Lower lobe of right lung (tissue), 2 donors: ENCODE results near the gene DAB1. TPM values are rescaled to one million over a fixed set of nuclear protein-coding genes. Genes with fewer than 3 reads are reported as not detected.

Experiments used
- ATAC-seq, 2 donors: fragments of 200-7000 bp; cut with Tn5 transposase; one replicate each; pipeline ENCODE4 v1.9.1; 2020 to 2022; ENCODE audit warnings: mild to moderate bottlenecking in 2 of 2, moderate library complexity in 2 of 2
- DNase-seq: peaks from one replicate; pipeline ENCODE4 v3.0.0-alpha.2; 2020
- H3K27ac ChIP-seq: fragments of 200-600 bp; one replicate; pipeline ENCODE4 v1.8.0; 2022
- H3K27me3 ChIP-seq: fragments of 200-600 bp; one replicate; pipeline ENCODE4 v1.8.0; 2022; ENCODE audit warnings: low read depth
- H3K36me3 ChIP-seq: fragments of 200-600 bp; one replicate; pipeline ENCODE4 v1.8.0; 2022; ENCODE audit warnings: mild to moderate bottlenecking
- H3K4me1 ChIP-seq: fragments of 200-600 bp; one replicate; pipeline ENCODE4 v1.8.0; 2022
- H3K4me3 ChIP-seq: fragments of 200-600 bp; one replicate; pipeline ENCODE4 v1.8.0; 2022; ENCODE audit warnings: mild to moderate bottlenecking
- H3K9me3 ChIP-seq: fragments of 200-600 bp; one replicate; pipeline ENCODE4 v1.8.0; 2022
- CTCF ChIP-seq: fragments of 200-600 bp; IDR thresholded peaks from one replicate; pipeline ENCODE4 v1.8.0; 2022; ENCODE audit warnings: antibody characterized with exemption, mild to moderate bottlenecking
- intact Hi-C: fragments of 100-400 bp; cut with DNase I; formaldehyde crosslinking; loops from one replicate; pipeline ENCODE4 v1.11.0; 2022
- total RNA-seq: library from RNA; stranded (reverse); fragmentation: NEBNext Ultra II Directional; extraction: Animal tissue kit (Norgen Biotek cat#: 25700); gene quantifications from one replicate; pipeline ENCODE4 v1.2.1, GENCODE V29; 2021
- donor health status: DM: no; HTN: yes; CAD: no; lungs with severe emphysema.

The DAB1 gene
- total RNA-seq, 1 donor from 2014 or later, result 1.9 TPM

- no peak overlapping the region for H3K4me3 ChIP-seq
- intact Hi-C loops, result no loop called here
- no peak for ATAC-seq
These were observed 219.8 kb downstream of the DAB1 start for GRCh38 chr1:57204091-57204490.

DNA sequence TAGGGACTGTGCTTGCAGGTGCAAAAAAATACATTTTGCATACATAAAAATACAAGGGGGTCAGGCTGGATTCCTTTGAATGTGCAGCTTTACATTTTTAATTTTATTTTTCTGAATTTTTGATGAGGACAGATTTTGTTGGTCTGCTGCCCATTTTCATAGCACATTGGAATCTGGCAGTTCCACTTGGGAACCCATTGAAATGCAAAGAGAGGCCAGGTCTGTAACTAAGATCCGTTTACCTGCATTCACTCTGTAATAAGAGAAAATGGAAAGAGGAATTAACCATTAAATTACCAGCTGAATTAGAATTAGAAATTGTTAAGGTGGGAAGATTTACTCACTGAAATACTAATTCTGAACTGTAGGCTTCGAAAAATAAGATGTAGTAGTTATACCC is 221.6 kb downstream of the DAB1 start:
- DNase-seq, result no peak
- Histone ChIP-seq H3K9me3 (no peaks in the 10 kb centered on the region), H3K4me3 (no peak overlapping the region), H3K27me3 (no peaks in the 10 kb centered on the region), H3K4me1 (no peaks in the 10 kb centered on the region), H3K36me3 (no peaks in the 10 kb centered on the region), H3K27ac (no peak overlapping the region)
- intact Hi-C loops, result no loop called here
- TF ChIP-seq CTCF, result no peak
- no peak for ATAC-seq

More at GRCh38 chr1:57204091-57204490, 219.8 kb downstream of the DAB1 start:
- no peak overlapping the region for H3K27ac ChIP-seq
- no peak for TF ChIP-seq CTCF
- H3K36me3 ChIP-seq, result no peaks in the 10 kb centered on the region
- H3K9me3 ChIP-seq, result no peaks in the 10 kb centered on the region
- H3K27me3 ChIP-seq, result no peaks in the 10 kb centered on the region
- DNase-seq, result no peak
- H3K4me1 ChIP-seq, result no peaks in the 10 kb centered on the region

DNA sequence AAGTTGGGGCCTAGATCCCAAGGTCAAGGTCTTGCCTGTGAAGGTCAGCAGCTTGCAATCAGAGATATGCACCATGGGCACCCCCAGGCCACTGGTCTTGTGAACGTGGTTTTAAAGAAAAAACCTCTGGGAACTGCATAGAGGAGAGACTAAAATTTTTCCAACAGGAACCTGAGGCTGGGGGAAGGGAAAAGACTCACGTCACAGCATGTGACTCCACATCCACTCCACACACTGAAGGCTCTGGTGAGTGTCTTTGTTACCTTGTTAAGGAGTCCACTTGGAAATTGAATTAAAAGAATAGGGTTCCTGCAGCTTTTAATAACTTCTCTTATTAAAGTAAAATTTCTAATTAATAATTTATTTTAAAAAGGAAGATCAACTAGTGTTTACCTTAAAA is 224.9 kb downstream of the DAB1 start:
- Histone ChIP-seq H3K27me3 (no peaks in the 10 kb centered on the region), H3K27ac (no peak overlapping the region), H3K9me3 (no peaks in the 10 kb centered on the region), H3K4me3 (no peak overlapping the region), H3K4me1 (no peaks in the 10 kb centered on the region), H3K36me3 (no peaks in the 10 kb centered on the region)
- DNase-seq (no peak), ATAC-seq (no peak)
- intact Hi-C loops, result no loop called here
- no peak for TF ChIP-seq CTCF

DNA sequence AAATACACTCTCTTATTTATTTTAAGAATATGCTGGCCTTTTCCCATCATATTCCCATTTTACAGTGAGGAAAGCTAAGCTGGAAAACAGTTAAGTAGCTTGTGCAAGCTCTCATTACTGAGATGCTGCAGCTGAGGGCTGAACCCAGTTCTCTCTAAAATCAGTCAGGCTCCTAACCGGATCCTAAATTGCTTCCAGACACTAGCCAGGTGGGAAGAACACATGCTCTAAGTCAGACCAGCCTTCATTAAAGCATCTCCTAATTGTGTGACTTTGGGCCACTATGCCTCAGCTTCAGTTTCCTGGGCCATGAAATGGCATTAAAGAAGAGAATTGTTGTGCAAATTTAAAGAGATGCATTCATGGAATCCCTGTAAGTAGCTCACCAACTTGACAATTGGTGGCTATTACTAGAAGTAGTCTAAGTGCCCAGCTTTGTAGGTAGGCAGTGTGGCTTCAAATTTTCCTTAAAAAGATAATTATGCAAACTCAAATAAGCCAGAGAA is 228.4 kb downstream of the DAB1 start:
- TF ChIP-seq CTCF, result no peak
- Histone ChIP-seq H3K9me3 (no peaks in the 10 kb centered on the region), H3K36me3 (no peaks in the 10 kb centered on the region), H3K27ac (no peak overlapping the region), H3K27me3 (no peaks in the 10 kb centered on the region), H3K4me3 (no peak overlapping the region), H3K4me1 (no peaks in the 10 kb centered on the region)
- ATAC-seq, result no peak
- no peak for DNase-seq
- intact Hi-C loops, result no loop called here

DNA sequence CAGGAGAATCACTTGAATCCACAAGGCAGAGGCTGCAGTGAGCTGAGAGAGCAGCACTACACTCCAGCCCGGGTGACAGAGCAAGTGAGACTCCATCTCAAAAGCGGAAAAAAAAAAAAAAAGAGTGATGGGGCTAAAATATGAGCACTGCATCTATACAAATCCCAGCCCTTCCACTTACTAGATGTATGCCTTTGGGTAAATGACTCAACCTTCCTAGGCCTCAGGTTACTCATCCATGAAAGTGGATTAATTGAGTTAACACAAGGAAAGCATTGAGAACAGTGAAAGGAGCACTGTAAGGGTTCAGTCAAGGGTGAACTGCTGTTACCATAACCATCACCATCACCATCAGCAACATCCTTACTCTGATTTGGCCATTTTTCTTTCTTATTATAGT is 231.6 kb downstream of the DAB1 start:
- no peak for TF ChIP-seq CTCF
- intact Hi-C loops, result no loop called here
- no peaks in the 10 kb centered on the region for H3K36me3 ChIP-seq
- no peaks in the 10 kb centered on the region for H3K27me3 ChIP-seq
- H3K4me1 ChIP-seq, result no peaks in the 10 kb centered on the region
- DNase-seq (no peak), ATAC-seq (no peak)
- H3K4me3 ChIP-seq, result no peak overlapping the region
- no peak overlapping the region for H3K27ac ChIP-seq
- no peaks in the 10 kb centered on the region for H3K9me3 ChIP-seq

DNA sequence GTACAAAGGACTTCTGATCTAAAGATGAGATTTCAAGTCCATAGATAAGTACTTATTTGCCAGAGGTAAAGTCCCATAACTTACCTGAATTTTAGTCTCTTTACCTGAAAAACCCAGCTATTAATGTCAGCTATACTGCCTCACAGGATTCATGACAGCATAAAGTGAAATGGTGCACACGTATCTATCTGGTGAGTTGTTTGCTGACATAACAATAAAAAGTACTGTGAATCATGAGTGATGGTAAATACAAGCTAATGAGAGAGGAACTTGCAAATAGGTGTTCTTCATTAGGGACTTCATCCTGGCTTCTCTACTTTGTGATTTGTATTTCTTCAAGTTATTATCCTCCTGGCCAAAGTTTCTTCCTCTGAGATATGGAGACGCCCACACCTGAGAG is 233.0 kb downstream of the DAB1 start:
- TF ChIP-seq CTCF, result no peak
- intact Hi-C loops, result no loop called here
- H3K27me3 ChIP-seq, result no peaks in the 10 kb centered on the region
- H3K36me3 ChIP-seq, result no peaks in the 10 kb centered on the region
- H3K9me3 ChIP-seq, result no peaks in the 10 kb centered on the region
- H3K27ac ChIP-seq, result no peak overlapping the region
- H3K4me1 ChIP-seq, result no peaks in the 10 kb centered on the region
- no peak for ATAC-seq
- H3K4me3 ChIP-seq, result no peak overlapping the region
- no peak for DNase-seq
